ENCODE results near the gene PIGL.
A peak's percentile ranks its signal among the peaks of the same experiment; 100 is the strongest.
"Not testable (repeated sequence)": the region's sequence is repeated elsewhere in the genome, so short reads cannot be mapped to it uniquely, and the experiment has no call there.

The PIGL gene

GRCh38 chr17:16216341-16217001 is 539 bp upstream of the PIGL start:
- DNase-seq (ENCODE audit: low spot score), result not testable (repeated sequence)

DNA sequence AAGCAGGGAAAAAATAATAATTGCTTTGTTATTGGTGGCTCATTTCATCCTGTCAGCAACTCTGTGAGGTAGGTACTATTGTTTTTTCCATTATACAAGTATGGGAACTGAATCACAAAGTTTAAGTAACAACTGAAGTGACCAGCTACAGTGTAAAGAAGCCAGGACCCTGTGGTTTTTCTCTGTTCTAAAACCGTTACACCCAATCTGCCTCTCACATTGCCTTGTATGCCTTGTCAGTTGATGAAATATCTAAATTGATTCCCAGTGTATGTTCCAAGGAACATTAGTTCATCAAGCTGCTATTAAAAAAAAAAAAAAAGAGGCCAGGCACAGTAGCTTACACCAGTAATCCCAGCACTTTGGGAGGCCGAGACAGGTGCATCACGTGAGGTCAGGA is 5.4 kb downstream of the PIGL start:
- DNase-seq (ENCODE audit: low spot score), result no peak

- DNase-seq (ENCODE audit: low spot score), result not testable (repeated sequence)
Measured at GRCh38 chr17:16229912-16230561, 13.0 kb downstream of the PIGL start.

- DNase-seq (ENCODE audit: low spot score), result no peak
Measured at GRCh38 chr17:16232391-16232790, 15.4 kb downstream of the PIGL start.

DNA sequence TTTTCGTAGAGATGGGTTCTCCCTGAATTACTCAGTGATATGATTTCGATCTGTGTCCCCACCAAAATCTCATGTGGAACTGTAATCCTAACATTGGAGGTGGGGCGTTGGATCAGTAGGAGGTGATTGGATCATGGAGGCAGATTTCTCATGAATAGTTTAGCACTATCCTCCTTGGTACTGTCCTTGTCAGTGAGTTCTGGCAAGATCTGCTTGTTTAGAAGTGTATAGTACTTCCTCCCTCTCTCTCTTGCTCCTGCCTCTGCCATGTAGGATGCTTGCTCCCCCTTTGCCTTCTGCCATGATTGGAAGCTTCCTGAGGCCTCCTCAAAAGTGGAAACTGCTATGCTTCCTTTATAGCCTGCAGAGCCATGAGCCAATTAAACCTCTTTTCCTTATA is 22.9 kb downstream of the PIGL start:
- no peak for DNase-seq (ENCODE audit: low spot score)

- no peak for DNase-seq (ENCODE audit: low spot score)
Measured at GRCh38 chr17:16241906-16242399, 24.9 kb downstream of the PIGL start.

- no peak for DNase-seq (ENCODE audit: low spot score)
Measured at GRCh38 chr17:16243385-16243784, 26.4 kb downstream of the PIGL start.

GRCh38 chr17:16243801-16244567 is 27.0 kb downstream of the PIGL start:
- DNase-seq (ENCODE audit: low spot score), result no peak

DNA sequence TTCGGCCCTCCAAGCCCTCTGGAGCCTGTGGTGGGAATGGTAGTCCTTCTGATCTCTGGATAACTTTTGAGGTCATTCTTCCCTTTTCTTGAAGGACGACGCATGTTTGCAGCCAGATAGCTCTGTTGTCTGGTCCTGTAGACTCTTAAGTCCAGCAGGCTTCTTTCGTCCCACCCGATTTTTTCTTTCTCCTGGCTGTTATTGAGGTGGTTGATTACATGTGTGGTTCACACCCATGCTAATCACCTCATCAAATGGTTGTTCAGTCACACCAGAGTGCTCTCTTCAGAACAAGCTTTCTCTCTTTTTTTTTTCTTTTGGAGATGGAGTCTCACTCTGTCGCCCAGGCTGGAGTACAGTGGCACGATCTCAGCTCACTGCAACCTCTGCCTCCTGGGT is 30.6 kb downstream of the PIGL start:
- no peak for DNase-seq (ENCODE audit: low spot score)

- DNase-seq (ENCODE audit: low spot score), result no peak
Measured at GRCh38 chr17:16250635-16251034, 33.6 kb downstream of the PIGL start.

DNA sequence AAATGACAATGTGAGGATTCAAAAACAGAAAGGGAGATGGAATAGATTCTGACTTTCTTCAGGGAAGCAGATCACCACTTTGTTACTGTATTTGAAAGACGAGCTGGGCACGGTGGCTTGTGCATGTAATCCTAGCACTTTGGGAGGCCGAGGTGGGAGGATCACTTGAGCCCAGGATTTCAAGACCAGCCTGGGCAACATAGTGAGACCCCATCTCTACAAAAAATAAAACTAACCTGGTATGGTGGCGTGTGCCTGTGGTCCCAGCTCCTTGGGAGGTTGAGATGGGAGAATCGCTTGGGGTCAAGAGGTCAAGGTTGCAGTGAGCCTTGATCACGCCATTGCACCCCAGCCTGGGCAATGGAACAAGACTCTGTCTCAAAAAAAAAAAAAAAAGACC is 34.0 kb downstream of the PIGL start:
- no peak for DNase-seq (ENCODE audit: low spot score)

- DNase-seq (ENCODE audit: low spot score), result no peak
Measured at GRCh38 chr17:16251556-16251955, 34.5 kb downstream of the PIGL start.

DNA sequence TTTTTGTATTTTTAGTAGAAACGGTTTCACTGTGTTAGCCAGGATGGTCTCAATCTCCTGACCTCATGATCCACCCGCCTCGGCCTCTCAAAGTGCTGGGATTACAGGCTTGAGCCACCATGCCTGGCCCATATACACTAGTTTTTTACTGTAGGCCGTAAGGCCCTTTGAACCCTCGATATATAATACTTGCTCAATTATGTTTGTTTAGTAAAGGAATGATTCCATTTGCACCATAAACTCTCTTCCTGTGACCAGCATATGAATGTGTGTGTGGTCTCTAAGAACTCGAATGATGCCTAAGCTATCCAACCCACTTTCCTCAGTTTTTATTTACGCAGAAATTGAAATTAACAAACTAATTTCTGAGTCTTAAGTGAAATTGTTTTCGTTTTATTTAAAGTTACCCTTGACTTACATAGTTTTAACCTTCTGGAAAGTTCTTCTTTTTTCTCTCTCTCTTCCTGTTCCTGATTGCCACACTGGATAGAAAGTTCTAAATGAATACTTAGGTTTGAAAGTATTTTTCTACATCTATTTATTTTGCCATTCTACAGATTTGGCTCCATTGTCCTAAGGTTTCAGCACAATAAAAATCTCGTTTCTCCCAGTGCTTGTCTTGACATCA is 37.9 kb downstream of the PIGL start:
- DNase-seq (ENCODE audit: low spot score), result no peak

GRCh38 chr17:16255481-16255921 is 38.5 kb downstream of the PIGL start:
- no peak for DNase-seq (ENCODE audit: low spot score)

- DNase-seq (ENCODE audit: low spot score), result no peak
Measured at GRCh38 chr17:16258901-16259300, 41.9 kb downstream of the PIGL start.

DNA sequence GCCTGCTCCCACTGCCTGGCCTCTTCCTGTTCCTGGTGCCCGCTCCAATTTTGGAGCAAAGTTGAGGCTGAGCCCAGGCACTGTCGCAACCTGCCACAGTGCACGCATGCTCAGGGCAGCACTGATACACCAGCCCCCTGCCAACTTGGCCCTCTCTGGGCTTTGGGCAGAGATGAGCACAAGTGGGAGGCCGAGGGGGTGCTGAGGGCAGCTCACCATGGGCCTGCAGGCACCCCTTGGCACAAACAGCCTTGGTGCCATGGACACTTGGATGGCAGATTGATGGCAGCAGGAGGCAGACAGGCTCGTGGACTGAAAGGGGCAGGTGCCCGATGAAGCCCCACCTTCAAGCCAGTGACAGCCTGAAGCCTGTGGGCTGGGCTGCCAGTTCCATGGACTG is 42.9 kb downstream of the PIGL start:
- no peak for DNase-seq (ENCODE audit: low spot score)

- DNase-seq (ENCODE audit: low spot score), result no peak
Measured at GRCh38 chr17:16261049-16261448, 44.0 kb downstream of the PIGL start.

GRCh38 chr17:16262201-16262600 is 45.2 kb downstream of the PIGL start:
- no peak for DNase-seq (ENCODE audit: low spot score)

DNA sequence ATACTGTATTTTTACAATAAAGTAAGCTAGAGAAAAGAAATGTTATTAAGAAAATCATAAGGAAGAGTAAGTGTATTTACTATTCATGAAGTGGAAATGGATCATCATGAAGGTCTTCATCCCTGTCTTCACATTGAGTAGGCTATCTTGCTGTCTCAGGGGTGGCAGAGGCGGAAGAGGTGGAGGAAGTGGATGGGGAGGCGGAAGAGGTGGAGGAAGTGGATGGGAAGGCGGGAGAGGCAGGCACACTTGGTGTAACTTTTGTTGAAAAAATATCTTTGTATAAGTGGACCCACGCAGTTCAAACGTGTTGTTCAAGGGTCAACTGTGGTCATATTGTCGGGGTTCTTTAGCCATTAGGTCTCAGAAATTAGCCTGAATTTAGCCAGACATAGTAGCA is 50.2 kb downstream of the PIGL start:
- DNase-seq (ENCODE audit: low spot score), result no peak

- DNase-seq (ENCODE audit: low spot score), result no peak
Measured at GRCh38 chr17:16269658-16270057, 52.6 kb downstream of the PIGL start.

- peak; percentile 12 for DNase-seq (ENCODE audit: low spot score)
Measured at GRCh38 chr17:16272111-16272840, 55.3 kb downstream of the PIGL start.

GRCh38 chr17:16273499-16273898 is 56.5 kb downstream of the PIGL start:
- DNase-seq (ENCODE audit: low spot score), result peak; percentile 61
